ENCODE measurements around the gene VPS72. TPM values are rescaled to one million over a fixed set of nuclear protein-coding genes. Genes with fewer than 3 reads are reported as not detected.
"Not testable (repeated sequence)": the region's sequence is repeated elsewhere in the genome, so short reads cannot be mapped to it uniquely, and the experiment has no call there.

The VPS72 gene
- total RNA-seq, 1 donor, result 34.7 TPM

- H3K27ac ChIP-seq (ENCODE audit: low read depth, low read length), result peak overlapping the region; percentile 96
- peaks cover 41% of the 10 kb centered on the region for H3K79me2 ChIP-seq (ENCODE audit: insufficient read depth, low read length)
- peaks cover 28% of the 10 kb centered on the region for H4K20me1 ChIP-seq (ENCODE audit: insufficient read depth, low read length)
- TF ChIP-seq, protein P1, sequence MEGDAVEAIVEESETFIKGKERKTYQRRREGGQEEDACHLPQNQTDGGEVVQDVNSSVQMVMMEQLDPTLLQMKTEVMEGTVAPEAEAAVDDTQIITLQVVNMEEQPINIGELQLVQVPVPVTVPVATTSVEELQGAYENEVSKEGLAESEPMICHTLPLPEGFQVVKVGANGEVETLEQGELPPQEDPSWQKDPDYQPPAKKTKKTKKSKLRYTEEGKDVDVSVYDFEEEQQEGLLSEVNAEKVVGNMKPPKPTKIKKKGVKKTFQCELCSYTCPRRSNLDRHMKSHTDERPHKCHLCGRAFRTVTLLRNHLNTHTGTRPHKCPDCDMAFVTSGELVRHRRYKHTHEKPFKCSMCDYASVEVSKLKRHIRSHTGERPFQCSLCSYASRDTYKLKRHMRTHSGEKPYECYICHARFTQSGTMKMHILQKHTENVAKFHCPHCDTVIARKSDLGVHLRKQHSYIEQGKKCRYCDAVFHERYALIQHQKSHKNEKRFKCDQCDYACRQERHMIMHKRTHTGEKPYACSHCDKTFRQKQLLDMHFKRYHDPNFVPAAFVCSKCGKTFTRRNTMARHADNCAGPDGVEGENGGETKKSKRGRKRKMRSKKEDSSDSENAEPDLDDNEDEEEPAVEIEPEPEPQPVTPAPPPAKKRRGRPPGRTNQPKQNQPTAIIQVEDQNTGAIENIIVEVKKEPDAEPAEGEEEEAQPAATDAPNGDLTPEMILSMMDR (IDR thresholded peaks at IDR 0.05; ENCODE audit: extremely low read depth, low read depth, low read length), result no peak
- no peak for DNase-seq (ENCODE audit: insufficient read length, low spot score, missing footprints)
- H3K4me3 ChIP-seq (ENCODE audit: insufficient read depth, low read length), result peak overlapping the region; percentile 99
- H3K27me3 ChIP-seq (ENCODE audit: insufficient read depth, low read length), result no peaks in the 10 kb centered on the region
- H2AFZ ChIP-seq (ENCODE audit: low read length), result peak overlapping the region; percentile 80
- peak overlapping the region; percentile 99 for H3K4me2 ChIP-seq (ENCODE audit: insufficient read depth, low read length)
- peaks cover 9% of the 10 kb centered on the region for H3K36me3 ChIP-seq (ENCODE audit: insufficient read depth, low read length)
- no peaks in the 10 kb centered on the region for H3K9me3 ChIP-seq (ENCODE audit: low read depth, low read length)
- peaks cover 32% of the 10 kb centered on the region for H3K4me1 ChIP-seq (ENCODE audit: insufficient read depth, low read length)
Measured at GRCh38 chr1:151197863-151198253, 7.9 kb upstream of the VPS72 start.

GRCh38 chr1:151196292-151196800 lies 6.3 kb upstream of the VPS72 start:
- Histone ChIP-seq H3K4me2 (ENCODE audit: insufficient read depth, low read length) (peak overlapping the region; percentile 81), H3K36me3 (ENCODE audit: insufficient read depth, low read length) (no peaks in the 10 kb centered on the region), H3K79me2 (ENCODE audit: insufficient read depth, low read length) (peaks cover 26% of the 10 kb centered on the region), H2AFZ (ENCODE audit: low read length) (peak overlapping the region; percentile 75), H4K20me1 (ENCODE audit: insufficient read depth, low read length) (peaks cover 13% of the 10 kb centered on the region), H3K4me1 (ENCODE audit: insufficient read depth, low read length) (peaks cover 27% of the 10 kb centered on the region), H3K27ac (ENCODE audit: low read depth, low read length) (peak overlapping the region; percentile 72), H3K27me3 (ENCODE audit: insufficient read depth, low read length) (no peaks in the 10 kb centered on the region), H3K4me3 (ENCODE audit: insufficient read depth, low read length) (peak overlapping the region; percentile 57), H3K9me3 (ENCODE audit: low read depth, low read length) (no peaks in the 10 kb centered on the region)
- no peak for DNase-seq (ENCODE audit: insufficient read length, low spot score, missing footprints)
- TF ChIP-seq, protein P1 (IDR thresholded peaks at IDR 0.05; ENCODE audit: extremely low read depth, low read depth, low read length), result peak; percentile 60

- H4K20me1 ChIP-seq (ENCODE audit: insufficient read depth, low read length); H2AFZ ChIP-seq (ENCODE audit: low read length); H3K9me3 ChIP-seq (ENCODE audit: low read depth, low read length); DNase-seq (ENCODE audit: insufficient read length, low spot score, missing footprints); H3K27me3 ChIP-seq (ENCODE audit: insufficient read depth, low read length); H3K36me3 ChIP-seq (ENCODE audit: insufficient read depth, low read length); H3K4me3 ChIP-seq (ENCODE audit: insufficient read depth, low read length): not testable (repeated sequence)
- Histone ChIP-seq H3K4me1 (ENCODE audit: insufficient read depth, low read length) (peaks cover 24% of the 10 kb centered on the region), H3K4me2 (ENCODE audit: insufficient read depth, low read length) (peak overlapping the region; percentile 81), H3K79me2 (ENCODE audit: insufficient read depth, low read length) (peaks cover 16% of the 10 kb centered on the region), H3K27ac (ENCODE audit: low read depth, low read length) (peak overlapping the region; percentile 72)
Measured at GRCh38 chr1:151194894-151195594, 5.0 kb upstream of the VPS72 start.

DNA sequence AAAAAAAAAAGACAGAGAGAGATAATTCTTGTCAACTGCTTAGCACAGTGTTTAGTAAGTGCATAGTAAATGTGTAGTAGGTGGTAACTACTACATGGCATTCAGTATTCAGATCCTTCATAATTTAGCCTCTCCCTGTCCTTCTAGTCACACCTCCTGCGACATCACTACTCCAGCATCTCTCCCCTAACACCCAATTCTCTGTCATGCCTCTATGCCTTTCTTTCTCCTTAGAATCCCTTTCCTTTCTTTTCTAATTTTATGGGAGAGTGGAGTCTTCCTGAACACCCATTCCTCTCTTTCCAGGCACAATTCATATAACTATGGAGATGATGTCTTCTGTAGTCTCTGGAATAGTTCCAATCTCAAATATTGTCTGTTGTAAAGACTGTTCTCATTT lies 3.9 kb upstream of the VPS72 start:
- no peaks in the 10 kb centered on the region for H3K27me3 ChIP-seq (ENCODE audit: insufficient read depth, low read length)
- TF ChIP-seq, protein P1 (IDR thresholded peaks at IDR 0.05; ENCODE audit: extremely low read depth, low read depth, low read length), result no peak
- H3K27ac ChIP-seq (ENCODE audit: low read depth, low read length), result no peak overlapping the region
- H3K9me3 ChIP-seq (ENCODE audit: low read depth, low read length), result no peaks in the 10 kb centered on the region
- no peaks in the 10 kb centered on the region for H3K36me3 ChIP-seq (ENCODE audit: insufficient read depth, low read length)
- H2AFZ ChIP-seq (ENCODE audit: low read length), result peak overlapping the region; percentile 36
- DNase-seq (ENCODE audit: insufficient read length, low spot score, missing footprints), result no peak
- no peak overlapping the region for H3K4me3 ChIP-seq (ENCODE audit: insufficient read depth, low read length)
- H3K4me2 ChIP-seq (ENCODE audit: insufficient read depth, low read length), result no peak overlapping the region
- H4K20me1 ChIP-seq (ENCODE audit: insufficient read depth, low read length), result no peaks in the 10 kb centered on the region
- peaks cover 12% of the 10 kb centered on the region for H3K79me2 ChIP-seq (ENCODE audit: insufficient read depth, low read length)
- peaks cover 23% of the 10 kb centered on the region for H3K4me1 ChIP-seq (ENCODE audit: insufficient read depth, low read length)
